Cardiac fibroblast (primary cell): ENCODE results near the gene ZNF316.
A peak's percentile ranks its signal among the peaks of the same experiment; 100 is the strongest.

ENCODE experiments used
- DNase-seq, 2 donors: peaks; one replicate each; pipeline versions ENCODE4 v3.0.0 to v3.0.0-alpha.2; 2010; ENCODE audit warnings: low read depth in 2 of 2
- H3K4me3 ChIP-seq, 2 donors: replicated peaks in 1 of 2; 1 replicate in 1 of 2; 2 replicates in 1 of 2; pipeline ENCODE4 v1.5.1; 2011; ENCODE audit warnings: low read depth in 2 of 2, low read length in 2 of 2, mild to moderate bottlenecking in 2 of 2, moderate library complexity in 1 of 2
- CTCF ChIP-seq: IDR thresholded peaks from one replicate; pipeline ENCODE4 v1.5.1; 2011; ENCODE audit warnings: low read depth, mild to moderate bottlenecking, low read length, inconsistent platforms

Gene ZNF316

GRCh38 chr7:6614953-6615722 lies 22.0 kb upstream of the ZNF316 start, which contains the start of gene ZNF853:
ZNF853 (plus strand) TSS chr7:6615610; CDS start chr7:6616175, 565 bp downstream.
- no peak for TF ChIP-seq CTCF
- peak within 1 kb of the TSS; percentile 21 to 45 for H3K4me3 ChIP-seq
- DNase-seq = no peak

GRCh38 chr7:6615723-6616555 lies 21.2 kb upstream of the ZNF316 start:
- TF ChIP-seq CTCF = no peak
- H3K4me3 ChIP-seq = peak overlapping the region; percentile 21 to 45
- DNase-seq = no peak

- no peak for DNase-seq
- no peak for TF ChIP-seq CTCF
- H3K4me3 ChIP-seq = no peak overlapping the region
Observed at GRCh38 chr7:6616854-6617643, 20.1 kb upstream of the ZNF316 start.

- TF ChIP-seq CTCF = no peak
- H3K4me3 ChIP-seq = no peak overlapping the region
- peak in 1 of 2 donors; percentile 28 for DNase-seq
Observed at GRCh38 chr7:6618621-6619020, 18.5 kb upstream of the ZNF316 start.

- DNase-seq = no peak
- TF ChIP-seq CTCF = no peak
- no peak overlapping the region for H3K4me3 ChIP-seq
Observed at GRCh38 chr7:6619961-6620360, 17.2 kb upstream of the ZNF316 start.
